Stimulated activated CD4-positive, alpha-beta T cell treated with anti-CD3 and anti-CD28 coated beads, TNF-alpha, amount 100 ng/mL, for 24 hours (primary cell): Measurements from ENCODE around the gene SPATA24.
"Not testable (repeated sequence)": the region's sequence is repeated elsewhere in the genome, so short reads cannot be mapped to it uniquely, and the experiment has no call there.

Experiments used
- DNase-seq, 3 experiments: peaks; one replicate each; pipeline ENCODE4 v3.0.0-alpha.2; 2020; ENCODE audit warnings: low read depth in 3 of 3

The SPATA24 gene, protein sequence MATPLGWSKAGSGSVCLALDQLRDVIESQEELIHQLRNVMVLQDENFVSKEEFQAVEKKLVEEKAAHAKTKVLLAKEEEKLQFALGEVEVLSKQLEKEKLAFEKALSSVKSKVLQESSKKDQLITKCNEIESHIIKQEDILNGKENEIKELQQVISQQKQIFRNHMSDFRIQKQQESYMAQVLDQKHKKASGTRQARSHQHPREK

DNA sequence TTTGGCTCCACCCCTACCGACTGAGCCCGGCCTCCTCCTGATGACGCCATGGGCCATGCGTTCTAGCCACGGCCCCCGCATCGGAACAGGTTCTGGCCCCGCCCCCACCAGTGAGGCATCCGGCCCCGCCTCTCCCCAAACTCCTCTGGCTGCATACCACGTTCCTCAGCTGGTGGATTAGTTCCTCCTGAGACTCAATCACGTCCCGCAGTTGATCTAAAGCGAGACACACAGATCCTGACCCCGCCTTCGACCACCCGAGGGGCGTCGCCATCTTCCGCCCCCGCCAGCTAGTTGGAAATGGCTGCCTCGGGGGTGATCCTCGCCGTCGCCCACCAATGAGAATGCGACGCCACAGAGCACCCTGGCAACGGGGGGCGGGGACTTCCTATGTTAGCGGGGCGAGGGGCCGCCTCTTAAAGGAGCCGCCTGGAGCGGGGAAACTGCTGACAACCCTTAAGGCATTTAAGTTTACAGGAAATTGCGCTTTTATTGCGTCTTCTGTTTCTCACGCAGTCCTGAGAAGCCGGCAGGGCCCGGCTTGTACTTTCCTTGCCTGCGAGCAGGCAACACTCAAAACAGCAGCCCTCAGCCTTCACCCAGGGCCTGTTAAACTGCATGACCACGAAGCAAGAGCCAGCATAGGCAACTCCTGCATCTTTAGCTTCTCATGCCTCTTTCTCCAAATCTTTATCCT, at the start of gene SPATA24:
Gene SPATA24 (minus strand): TSS at position 303 of the 697 bp plus-strand sequence. CDS start 29 bp downstream, at position 274.
- DNase-seq: peak; percentile 94 to 99 (median 96)

DNA sequence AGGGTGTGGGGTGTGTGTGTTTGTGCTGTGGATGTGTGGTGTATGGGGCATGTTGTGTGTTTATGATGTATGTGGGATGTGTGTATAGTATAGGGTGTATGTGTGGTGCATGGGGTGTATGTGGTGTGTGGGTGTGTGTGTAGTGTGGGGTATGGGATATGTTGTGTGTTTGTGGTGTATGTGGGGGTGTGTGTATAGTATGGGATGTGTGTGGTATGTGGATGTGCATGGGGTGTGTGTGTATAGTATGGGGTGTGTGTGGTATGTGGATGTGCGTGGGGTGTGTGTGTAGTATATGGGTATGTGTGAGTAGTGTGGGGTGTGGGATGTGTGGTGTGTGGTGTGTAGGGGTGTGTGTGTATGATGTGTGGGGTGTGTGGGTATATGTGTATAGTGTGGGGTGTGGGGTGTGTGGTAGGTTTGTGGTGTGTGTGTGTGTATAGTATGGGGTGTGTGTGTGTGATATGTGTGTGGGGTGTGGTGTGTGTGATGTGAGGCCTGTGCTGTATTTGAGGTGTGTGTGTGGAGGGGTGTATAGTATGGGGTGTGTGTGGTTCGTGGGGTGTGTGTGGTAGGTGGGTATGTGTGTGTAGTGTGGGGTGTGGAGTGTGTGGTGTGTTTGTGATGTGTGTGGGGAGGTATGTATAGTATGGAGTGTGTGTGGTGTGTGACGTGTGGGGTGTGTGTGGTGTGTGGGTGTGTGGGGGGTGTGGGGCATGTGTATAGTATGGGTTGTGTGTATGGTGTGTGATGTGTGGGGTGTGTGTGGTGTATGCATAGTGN, 48.2 kb upstream of the SPATA24 start:
- DNase-seq: no peak

DNA sequence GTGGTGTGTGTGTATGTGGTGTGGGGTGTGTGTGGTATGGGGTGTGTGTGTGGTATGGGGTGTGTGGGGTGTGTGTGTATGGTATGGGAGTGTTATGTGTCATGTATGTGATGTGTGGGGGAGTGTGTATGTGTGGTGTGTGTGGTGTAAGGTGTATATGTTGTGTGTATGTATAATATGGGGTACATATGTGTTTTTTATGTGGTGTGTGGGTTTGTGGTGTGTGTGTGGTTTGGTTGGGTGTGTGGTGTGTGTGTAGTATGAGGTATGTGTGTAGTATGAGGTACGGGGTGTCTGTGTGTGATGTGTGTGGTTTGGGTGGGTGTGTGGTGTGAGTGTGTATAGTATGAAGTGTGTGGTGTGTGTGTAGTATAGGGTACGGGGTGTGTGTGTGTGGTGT, 47.3 kb upstream of the SPATA24 start:
- no peak for DNase-seq

DNA sequence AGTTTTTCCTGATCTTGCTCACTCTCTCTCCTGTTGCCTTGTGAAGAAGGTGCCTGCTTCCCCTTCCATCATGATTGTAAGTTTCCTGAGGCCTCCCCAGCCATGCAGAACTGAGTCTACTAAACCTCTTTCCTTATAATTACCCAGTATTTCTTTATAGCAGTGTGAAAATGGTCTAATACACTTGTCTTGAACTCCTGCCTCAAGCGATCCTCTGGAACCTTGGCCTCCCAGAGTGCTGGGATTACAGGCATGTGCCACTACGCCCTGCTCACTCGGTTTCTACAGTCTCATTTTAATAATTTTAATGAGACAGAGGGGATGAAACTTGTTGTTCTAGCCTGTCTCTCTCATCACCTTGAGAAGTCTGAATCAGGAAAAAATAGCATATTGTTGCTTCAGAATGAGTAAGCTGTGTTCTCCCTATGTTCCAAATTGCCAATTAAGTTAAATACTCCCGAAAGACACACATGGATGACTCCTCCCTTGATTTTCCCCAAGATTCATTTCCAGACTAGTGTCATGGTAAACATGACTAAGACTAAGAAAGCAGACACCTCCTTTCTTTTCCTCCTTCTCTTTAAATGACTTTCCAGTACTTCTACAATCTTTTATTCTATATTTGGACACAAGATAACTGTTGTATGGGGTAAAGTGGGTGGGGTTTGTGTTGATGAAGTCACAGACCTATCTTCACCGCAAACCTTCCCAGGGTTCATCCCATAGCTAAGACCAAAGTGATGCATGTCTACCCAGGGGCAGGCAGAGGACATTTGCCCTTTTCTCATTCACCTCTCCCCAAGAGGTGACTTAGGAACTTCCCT, 43.3 kb upstream of the SPATA24 start:
- no peak for DNase-seq

DNA sequence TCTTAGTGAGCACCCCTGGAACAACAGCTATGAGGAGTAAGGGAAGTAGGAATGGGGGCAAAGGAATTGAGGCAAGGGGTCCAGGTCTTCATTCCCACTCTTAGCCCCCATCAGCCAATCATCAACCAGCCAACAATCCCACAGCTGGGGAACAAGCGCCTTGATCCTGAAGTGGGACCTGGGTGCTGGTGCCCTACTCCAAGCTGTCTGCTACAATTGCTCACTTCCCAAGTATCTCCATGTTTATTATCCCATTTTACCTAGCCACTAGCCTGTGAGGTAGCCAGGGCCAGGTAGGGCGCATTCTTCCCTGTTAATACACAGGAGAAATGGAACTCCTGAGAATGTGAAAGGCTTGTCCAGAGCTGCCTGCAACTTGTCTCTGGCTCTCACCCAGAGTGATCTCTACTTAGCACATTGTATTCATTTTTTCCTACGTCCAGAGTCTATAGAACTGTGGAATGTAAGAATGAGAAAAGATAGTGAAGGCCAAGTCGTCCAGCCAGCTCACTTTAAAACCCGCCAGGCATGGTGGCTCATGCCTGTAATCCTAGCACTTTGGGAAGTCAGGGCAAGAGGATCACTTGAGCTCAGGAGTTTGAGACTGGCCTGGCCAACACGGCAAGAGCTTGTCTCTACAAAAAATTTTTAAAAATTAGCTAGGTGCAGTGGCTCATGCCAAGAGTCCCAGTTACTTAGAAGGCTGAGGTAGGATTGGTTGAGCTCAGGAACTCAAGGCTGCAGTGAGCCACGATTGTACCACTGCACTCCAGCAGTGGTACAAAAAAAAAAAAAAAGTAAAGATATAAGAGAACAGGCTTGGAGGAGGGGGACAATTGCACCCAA, 41.7 kb upstream of the SPATA24 start:
- DNase-seq: no peak

DNA sequence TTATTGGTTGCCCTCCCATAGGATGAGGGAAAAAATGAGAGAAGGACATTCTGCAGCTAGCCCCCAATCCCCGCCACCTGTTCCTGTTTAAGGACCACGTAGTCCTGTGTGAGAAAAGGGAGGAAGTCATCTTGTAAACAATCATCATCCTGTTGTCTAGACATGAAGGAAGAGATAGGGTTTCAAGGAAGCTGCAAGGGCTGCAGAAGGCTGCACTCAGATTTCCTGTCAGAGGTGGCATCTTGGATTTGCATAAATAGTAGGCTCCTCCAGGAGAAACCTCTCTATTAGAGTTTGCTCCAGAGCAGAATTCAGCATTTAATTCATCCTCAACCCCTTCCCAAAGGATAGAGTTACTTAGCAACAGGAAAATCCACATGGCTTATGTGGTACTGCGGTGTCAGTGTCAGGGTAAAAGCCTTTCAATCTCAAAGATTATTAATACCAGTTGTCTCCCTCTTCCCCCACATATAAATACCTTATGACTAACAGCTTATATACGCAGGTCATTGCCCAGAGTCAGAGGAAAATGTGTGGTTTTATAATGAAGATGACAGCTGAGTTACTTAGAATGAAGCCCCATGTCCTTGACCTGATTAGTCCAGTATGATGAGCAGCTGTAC, 40.1 kb upstream of the SPATA24 start:
- no peak for DNase-seq

DNA sequence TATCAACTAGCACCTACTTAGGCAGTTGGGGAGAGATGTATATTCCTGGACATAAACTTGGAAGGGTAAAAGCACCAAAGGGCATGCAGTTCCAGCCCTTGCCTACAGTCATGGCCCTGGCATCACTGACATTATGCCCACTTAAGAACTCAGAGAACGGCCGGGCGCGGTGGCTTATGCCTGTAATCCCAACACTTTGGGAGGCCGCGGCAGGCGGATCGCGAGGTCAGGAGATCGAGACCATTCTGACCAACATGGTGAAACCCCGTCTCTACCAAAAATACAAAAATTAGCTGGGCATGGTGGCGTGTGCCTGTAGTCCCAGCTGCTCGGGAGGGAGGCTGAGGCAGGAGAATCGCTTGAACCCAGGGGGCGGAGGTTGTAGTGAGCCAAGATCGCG, 36.5 kb upstream of the SPATA24 start:
- not testable (repeated sequence) for DNase-seq

DNA sequence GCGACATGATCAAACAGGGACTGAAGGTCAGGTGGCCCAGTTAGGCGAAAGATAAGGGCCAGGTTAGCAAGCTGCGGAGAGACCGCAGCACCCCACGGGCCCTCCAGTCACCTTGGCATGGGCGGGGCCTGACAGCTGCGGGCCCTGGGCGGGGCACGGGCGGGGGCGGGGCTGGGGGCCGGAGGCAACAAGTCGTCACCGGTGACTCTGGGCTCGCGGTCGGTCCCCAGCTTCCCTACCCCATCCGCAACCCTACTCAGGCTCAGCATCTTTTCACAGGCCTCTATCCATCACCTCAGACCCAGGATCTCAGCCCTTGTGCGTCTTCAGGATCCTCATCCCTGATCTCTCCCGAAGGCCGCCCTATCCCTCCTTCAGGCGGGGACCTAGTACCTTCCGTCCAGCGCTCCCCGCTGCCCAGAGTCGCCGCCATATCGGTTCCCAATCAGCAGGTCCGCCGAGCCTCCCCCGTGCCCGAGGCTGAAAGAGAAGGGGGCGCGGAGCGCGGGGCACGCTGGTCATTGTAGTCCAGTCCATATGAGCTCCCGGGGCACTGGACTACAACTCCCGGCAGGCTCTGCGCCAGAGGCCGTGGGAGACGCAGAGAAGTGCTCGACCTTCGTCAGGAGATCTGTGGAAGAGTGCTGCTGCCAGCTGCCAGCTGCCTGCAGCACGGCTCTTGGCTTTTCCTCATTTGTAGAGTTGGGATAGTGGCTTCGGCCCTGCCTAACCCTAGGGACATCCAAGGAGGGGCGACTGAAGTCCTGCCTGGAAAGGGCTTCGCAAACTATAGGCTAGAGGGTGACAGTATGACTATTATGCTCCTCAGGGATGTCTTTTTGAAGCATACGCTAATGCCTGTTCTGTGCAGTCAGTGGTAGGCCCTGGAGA, 35.4 kb upstream of the SPATA24 start, which contains the start of gene DNAJC18:
Gene DNAJC18 (minus strand): TSS at position 513 of the 891 bp plus-strand sequence. CDS start 80 bp downstream, at position 433.
- DNase-seq: peak; percentile 81 to 92 (median 87)

DNA sequence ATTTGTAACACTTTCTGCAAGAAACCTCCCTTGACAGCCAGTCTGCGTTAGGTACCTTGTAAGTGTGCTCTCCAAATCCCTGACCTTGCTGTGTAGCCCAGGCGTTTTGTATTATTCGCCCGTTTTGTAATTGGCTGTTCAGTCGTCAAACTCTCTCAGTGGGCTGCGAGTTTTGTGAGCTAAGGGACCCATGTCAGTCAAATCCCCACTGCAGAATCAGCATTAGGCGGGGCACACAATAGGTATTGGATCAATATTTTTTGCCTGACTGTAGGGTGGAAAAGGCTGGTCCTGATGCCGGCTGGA, 34.8 kb upstream of the SPATA24 start:
- no peak for DNase-seq

DNA sequence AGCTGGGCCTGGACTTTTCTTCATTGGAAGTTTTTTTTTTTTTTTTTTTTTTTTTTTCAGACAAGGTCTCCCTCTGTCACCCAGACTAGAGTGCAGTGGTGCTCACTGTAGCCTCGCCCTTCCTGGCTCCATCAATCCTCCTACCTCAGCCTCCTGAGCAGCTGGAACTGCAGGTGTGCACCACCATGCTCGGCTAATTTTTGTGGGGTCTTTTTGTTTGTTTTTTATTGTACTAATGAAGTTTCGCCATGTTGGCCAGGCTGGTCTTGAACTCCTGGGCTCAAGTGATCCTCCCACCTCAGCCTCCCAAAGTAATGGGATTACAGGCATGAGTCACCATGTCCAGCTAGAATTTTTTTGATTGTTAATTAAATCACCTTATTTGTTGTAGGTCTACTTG, 31.8 kb upstream of the SPATA24 start:
- DNase-seq: no peak

DNA sequence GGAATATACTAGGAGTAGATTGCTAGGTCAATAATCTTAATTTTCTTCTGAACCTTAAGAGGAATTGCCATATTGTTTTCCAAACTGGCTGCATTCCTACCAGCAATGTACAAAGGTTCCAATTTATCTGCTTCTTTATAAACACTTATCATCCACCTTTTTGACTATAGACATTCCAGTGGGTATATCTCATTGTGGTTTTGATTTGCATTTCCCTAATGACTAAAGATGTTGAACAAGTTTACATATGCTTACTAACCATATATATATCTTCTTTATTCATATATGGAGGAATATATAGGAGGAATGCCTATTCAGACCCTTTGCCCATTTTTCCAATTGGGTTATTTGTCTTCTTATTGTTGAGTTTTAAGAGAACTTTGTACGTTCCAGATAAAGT, 27.8 kb upstream of the SPATA24 start:
- DNase-seq: no peak

DNA sequence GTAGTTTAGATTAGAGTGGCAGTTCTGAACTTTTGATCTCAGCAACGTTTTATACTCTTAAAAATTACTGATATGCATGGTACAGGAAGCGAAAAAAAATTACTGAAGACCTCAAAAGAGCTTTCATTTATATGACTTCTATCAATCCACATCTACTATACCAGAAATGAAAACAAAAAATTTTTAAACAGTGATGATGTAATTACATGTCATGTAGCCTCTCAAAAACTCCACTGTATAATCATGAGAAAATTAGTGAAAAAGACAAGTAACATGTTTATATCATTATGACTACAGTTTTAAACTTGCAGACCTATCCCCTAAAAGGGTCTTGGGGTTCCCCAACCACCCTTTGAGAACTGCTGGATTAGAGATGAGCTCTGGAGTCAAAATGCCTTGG, 26.1 kb upstream of the SPATA24 start:
- no peak for DNase-seq

DNA sequence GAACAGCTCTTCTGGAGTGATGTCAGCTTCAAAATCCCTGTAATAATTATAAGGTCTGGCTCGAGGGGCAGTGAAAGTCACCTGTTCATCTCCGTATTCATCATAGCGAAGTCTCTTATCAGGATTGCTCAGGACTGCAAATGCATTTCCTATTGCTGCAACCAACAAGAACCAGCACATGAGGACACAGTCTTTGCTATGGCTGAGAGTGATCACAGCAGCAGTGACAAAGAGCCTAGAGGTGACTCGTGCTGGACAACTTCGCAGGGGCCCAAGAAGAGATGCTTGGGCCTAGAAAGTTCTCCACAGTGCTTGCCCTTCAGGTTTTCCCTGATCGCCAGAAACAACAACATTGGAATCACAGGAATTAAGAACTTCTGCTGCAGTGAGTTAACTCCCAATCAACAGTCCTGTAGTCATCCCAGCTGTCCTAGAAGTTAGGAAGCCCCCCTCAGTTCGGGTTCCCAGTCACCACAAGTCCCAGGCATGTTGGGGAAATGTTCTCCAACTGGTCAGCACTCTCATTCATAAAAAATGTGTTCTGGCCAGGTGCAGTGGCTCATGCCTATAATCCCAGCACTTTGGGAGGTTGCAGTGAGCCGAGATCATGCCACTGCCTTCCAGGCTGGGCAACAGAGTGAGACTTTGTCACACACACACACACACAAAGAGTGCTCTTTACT, 22.5 kb upstream of the SPATA24 start:
- DNase-seq: no peak

DNA sequence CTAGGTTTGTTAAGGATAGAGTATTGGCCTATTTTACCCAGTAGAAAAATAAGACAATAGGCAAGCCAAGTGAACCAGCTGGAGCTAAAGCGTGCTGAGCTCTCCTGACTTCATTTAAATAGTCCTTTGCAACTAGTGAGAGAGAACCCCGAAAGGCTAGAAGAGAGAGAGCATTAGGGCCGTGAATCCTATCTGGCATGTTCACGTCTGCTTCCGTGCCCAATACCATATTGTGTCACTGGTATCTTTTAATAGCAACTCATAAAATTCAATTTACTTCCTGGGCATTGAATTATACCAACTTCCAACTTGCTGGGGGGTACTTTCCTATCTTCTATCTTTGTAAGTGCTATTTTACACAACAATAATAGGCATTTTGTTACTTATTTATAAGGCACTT, 21.6 kb upstream of the SPATA24 start:
- DNase-seq: no peak

DNA sequence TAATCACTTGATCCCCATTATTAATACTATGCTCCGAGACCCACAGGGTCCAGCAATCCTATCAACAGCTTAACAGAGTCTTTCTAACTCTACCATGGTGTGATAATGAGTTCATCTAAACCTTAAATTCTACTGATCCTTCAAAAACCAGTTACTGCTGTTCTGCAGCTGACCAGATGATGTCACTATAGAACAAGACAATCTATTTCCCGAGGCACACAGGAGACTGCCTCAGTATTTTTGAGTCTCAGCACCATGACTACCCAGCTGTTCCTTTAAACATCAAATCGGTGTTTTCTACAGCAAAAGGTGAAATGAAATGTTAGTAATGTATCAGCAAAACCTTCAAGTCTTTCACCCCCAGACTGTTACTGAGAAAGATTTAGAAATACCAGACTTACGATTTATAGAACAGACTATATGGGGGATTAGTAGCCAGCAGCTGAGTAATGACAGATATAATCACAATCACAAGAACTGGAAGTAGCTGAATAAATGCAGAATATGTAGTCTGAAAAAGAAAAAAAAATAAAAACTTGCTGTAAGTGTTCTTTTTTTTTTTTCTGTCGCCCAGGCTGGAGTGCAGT, 18.5 kb upstream of the SPATA24 start:
- DNase-seq: peak in 1 of 3 experiments; percentile 55

DNA sequence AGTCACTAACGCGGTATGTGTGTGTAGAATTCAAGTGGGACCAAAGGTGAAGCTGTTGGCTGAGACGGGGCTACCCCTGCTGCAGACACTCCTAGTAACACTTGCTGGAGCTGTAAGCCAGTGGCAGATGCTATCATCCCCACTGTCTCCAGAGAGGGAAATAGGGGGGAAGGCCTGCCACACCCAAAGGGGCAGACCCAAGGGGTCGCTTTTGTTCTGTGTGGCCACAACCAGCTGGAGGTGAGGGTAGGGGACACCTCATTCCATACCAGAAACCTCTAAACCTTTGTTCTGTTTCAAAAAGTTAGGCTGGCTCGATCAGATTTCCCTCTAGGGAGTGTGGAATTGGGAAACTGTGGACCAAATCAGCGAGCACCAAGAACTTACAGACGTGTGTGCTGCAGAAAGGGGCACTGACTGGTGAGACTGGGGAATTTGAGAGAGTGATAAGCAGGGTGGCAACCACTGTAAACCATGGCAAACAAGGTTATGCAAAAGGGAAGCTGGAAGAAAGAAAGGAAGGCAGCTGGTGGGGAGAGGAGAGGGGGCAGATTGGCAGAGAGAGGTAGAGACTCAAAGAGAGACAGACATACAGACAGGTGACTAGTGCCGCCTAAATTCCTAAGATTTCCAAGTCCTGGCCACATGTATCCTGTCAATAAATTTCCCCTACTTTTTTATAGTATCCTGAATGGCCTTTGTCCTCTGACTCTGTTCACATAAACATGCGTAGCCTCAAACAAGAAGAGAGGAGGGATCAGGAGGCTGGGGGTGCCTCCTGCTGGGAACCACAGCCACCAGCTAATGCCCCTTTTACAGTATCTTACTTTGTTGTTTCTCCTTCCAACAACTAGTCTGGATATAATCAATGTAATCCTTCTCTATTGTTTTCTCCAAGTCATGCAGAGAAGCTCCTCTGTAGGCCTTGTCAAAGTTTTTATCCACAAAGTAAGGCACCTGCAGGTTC, 15.6 kb upstream of the SPATA24 start:
- no peak for DNase-seq

DNA sequence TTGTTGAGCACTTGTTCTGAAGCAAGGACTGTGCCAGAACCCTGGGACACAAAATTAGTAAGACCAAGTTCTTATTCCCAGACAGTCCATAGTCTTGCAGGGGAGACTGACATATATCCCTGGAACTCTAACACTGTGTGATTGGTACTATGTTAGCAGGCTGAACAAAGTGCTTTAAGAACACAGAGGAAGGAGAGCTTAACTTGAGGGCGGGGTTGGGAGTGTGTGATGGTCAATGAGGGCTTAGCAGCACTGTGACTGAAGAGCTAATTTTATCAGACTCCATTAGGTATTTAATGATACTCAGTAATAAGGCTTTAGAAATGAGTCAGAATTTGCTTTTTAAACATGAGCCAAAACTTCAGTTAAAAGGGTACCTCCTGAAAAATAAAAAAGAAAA, 14.9 kb upstream of the SPATA24 start:
- no peak for DNase-seq
